ENCODE results near the gene ATP10A.

DNA sequence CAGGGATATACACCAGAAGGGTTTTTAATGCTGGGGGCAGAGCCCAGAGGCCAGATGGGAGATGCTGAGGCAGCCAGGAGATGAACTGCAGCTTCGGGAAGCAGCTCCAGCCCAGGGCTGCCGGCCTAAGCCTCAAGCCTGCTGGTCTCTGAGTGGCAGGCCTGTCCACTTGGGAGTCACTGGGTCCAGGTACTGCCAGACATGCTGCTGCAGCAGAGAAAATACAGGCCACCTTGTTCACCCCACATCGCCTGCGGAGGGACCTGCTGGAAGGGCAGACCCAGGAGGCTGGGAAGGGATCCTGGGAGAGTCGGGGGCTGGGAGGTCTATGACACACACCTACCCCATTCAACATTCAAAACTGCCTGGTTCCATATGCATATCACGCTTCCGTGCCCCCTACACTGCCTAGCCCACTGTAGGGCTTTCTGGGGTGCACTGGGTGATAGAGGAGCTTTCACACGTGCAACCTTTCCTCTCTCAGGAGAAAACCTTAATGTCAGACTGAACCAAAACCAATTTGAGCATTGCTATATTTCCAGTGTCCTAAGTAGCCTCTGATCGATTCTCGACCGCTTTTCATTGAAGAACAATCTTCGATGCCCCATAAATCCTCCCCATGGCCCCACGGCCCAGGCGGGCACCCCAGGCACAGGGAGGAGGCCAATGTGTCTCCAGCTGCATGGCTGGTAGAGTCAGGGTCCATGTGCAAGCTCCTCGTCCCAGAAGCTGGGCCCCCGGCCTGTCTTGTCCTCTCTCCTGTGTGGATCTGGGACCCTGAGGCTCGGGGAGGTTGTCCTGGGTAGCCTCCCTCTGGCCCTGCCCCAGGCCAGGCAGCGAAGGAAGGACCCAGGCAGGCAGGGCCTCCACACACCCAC lies 147.4 kb downstream of the ATP10A start:
- TF ChIP-seq POLR2AphosphoS5 (IDR thresholded peaks at IDR 0.05; ENCODE audit: low read depth, low read length) = no peak
- TF ChIP-seq, protein P1, sequence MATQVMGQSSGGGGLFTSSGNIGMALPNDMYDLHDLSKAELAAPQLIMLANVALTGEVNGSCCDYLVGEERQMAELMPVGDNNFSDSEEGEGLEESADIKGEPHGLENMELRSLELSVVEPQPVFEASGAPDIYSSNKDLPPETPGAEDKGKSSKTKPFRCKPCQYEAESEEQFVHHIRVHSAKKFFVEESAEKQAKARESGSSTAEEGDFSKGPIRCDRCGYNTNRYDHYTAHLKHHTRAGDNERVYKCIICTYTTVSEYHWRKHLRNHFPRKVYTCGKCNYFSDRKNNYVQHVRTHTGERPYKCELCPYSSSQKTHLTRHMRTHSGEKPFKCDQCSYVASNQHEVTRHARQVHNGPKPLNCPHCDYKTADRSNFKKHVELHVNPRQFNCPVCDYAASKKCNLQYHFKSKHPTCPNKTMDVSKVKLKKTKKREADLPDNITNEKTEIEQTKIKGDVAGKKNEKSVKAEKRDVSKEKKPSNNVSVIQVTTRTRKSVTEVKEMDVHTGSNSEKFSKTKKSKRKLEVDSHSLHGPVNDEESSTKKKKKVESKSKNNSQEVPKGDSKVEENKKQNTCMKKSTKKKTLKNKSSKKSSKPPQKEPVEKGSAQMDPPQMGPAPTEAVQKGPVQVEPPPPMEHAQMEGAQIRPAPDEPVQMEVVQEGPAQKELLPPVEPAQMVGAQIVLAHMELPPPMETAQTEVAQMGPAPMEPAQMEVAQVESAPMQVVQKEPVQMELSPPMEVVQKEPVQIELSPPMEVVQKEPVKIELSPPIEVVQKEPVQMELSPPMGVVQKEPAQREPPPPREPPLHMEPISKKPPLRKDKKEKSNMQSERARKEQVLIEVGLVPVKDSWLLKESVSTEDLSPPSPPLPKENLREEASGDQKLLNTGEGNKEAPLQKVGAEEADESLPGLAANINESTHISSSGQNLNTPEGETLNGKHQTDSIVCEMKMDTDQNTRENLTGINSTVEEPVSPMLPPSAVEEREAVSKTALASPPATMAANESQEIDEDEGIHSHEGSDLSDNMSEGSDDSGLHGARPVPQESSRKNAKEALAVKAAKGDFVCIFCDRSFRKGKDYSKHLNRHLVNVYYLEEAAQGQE (IDR thresholded peaks at IDR 0.05; ENCODE audit: low read depth, low read length) = no peak
- no peak for TF ChIP-seq TAF1 (IDR thresholded peaks at IDR 0.05; ENCODE audit: borderline replicate concordance, low read depth, low read length)
- TF ChIP-seq EZH2phosphoT487 (IDR thresholded peaks at IDR 0.05; ENCODE audit: borderline replicate concordance, low read depth) = no peak
- no peak for TF ChIP-seq SIN3A (IDR thresholded peaks at IDR 0.05; ENCODE audit: borderline replicate concordance, low read depth, low read length)
- no peak for TF ChIP-seq SMC3 (IDR thresholded peaks at IDR 0.05; ENCODE audit: low read depth, low read length)
- TF ChIP-seq MXI1 (IDR thresholded peaks at IDR 0.05; ENCODE audit: low read depth, low read length) = no peak
- TF ChIP-seq, protein P2, sequence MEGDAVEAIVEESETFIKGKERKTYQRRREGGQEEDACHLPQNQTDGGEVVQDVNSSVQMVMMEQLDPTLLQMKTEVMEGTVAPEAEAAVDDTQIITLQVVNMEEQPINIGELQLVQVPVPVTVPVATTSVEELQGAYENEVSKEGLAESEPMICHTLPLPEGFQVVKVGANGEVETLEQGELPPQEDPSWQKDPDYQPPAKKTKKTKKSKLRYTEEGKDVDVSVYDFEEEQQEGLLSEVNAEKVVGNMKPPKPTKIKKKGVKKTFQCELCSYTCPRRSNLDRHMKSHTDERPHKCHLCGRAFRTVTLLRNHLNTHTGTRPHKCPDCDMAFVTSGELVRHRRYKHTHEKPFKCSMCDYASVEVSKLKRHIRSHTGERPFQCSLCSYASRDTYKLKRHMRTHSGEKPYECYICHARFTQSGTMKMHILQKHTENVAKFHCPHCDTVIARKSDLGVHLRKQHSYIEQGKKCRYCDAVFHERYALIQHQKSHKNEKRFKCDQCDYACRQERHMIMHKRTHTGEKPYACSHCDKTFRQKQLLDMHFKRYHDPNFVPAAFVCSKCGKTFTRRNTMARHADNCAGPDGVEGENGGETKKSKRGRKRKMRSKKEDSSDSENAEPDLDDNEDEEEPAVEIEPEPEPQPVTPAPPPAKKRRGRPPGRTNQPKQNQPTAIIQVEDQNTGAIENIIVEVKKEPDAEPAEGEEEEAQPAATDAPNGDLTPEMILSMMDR (IDR thresholded peaks at IDR 0.05) = no peak
- no peak for TF ChIP-seq FOXJ3 (CRISPR knock-in tag; IDR thresholded peaks at IDR 0.05)
